Vagina (tissue), 2 donors: ENCODE results near the gene BEAN1. TPM values are rescaled to one million over a fixed set of nuclear protein-coding genes. Genes with fewer than 3 reads are reported as not detected.
"Not testable (repeated sequence)": the region's sequence is repeated elsewhere in the genome, so short reads cannot be mapped to it uniquely, and the experiment has no call there.

Experiments
- DNase-seq, 2 donors: peaks; one replicate each; pipeline ENCODE4 v3.0.0-alpha.2; 2017; ENCODE audit errors: extremely low spot score in 2 of 2
- H3K27ac ChIP-seq: fragments of 200-600 bp; sonication (generic); one replicate; pipeline ENCODE4 v1.5.1; 2019
- H3K27me3 ChIP-seq: fragments of 200-600 bp; sonication (generic); one replicate; pipeline ENCODE4 v1.5.1; 2019
- H3K36me3 ChIP-seq, 2 donors: fragments of 200-600 bp; sonication (generic); one replicate each; pipeline ENCODE4 v1.5.1; 2017 to 2019
- H3K4me1 ChIP-seq: fragments of 200-600 bp; sonication (generic); one replicate; pipeline ENCODE4 v1.5.1; 2019
- H3K4me3 ChIP-seq, 2 donors: fragments of 200-600 bp; sonication (generic); 1 replicate in 1 of 2; 2 replicates in 1 of 2; pipeline ENCODE4 v1.5.1; 2016 to 2019
- H3K9me3 ChIP-seq: fragments of 200-600 bp; sonication (generic); one replicate; pipeline ENCODE4 v1.5.1; 2019
- CTCF ChIP-seq, 3 experiments: fragments of 450-650 bp in 2 of 3; fragments of 200-600 bp in 1 of 3; sonication (generic) in 1 of 3; IDR thresholded peaks; one replicate each; pipeline ENCODE4 v1.5.1; 2017 to 2019; ENCODE audit warnings: antibody characterized with exemption in 3 of 3, mild to moderate bottlenecking in 2 of 3, moderate library complexity in 2 of 3
- POLR2A ChIP-seq, 2 donors: fragments of 450-650 bp; IDR thresholded peaks; one replicate each; pipeline ENCODE4 v1.6.1; 2017; ENCODE audit warnings: antibody characterized with exemption in 2 of 2, mild to moderate bottlenecking in 2 of 2, moderate library complexity in 2 of 2
- POLR2AphosphoS5 ChIP-seq, 2 donors: sonication (generic); formaldehyde crosslinking; IDR thresholded peaks; one replicate each; pipeline ENCODE4 v1.9.0; 2017; ENCODE audit warnings: antibody characterized with exemption in 2 of 2, mild to moderate bottlenecking in 2 of 2, low read depth in 1 of 2; ENCODE audit not compliant: insufficient read depth in 1 of 2
- intact Hi-C: fragments of 100-400 bp; cut with DNase I; formaldehyde crosslinking; loops from one replicate; pipeline ENCODE4 v1.15.1; 2023
- total RNA-seq: library from RNA; depleted of rRNA; stranded (reverse); fragments of >200 nt; gene quantifications from one replicate; pipeline ENCODE4 v1.2.3, GENCODE V29; 2016

Gene BEAN1
- total RNA-seq, 1 donor from 2014 or later, result not detected

- no peaks in the 10 kb centered on the region for H3K4me1 ChIP-seq
- intact Hi-C loops, result no loop called here
- H3K36me3 ChIP-seq, result no peaks in the 10 kb centered on the region
- TF ChIP-seq CTCF (IDR thresholded peaks at IDR 0.05) (no peak), POLR2AphosphoS5 (IDR thresholded peaks at IDR 0.05; ENCODE audit: insufficient read depth in 1 of 2, low read depth in 1 of 2) (no peak), POLR2A (IDR thresholded peaks at IDR 0.05) (no peak)
- no peak for DNase-seq
- no peaks in the 10 kb centered on the region for H3K9me3 ChIP-seq
- no peak overlapping the region for H3K4me3 ChIP-seq
- no peaks in the 10 kb centered on the region for H3K27me3 ChIP-seq
- no peak overlapping the region for H3K27ac ChIP-seq
Measured at GRCh38 chr16:66494916-66495315, 67.8 kb downstream of the BEAN1 start.

GRCh38 chr16:66495440-66495839, 68.3 kb downstream of the BEAN1 start:
- Histone ChIP-seq H3K4me1 (no peaks in the 10 kb centered on the region), H3K27me3 (no peaks in the 10 kb centered on the region), H3K36me3 (no peaks in the 10 kb centered on the region), H3K4me3 (no peak overlapping the region), H3K9me3 (no peaks in the 10 kb centered on the region), H3K27ac (no peak overlapping the region)
- intact Hi-C loops, result no loop called here
- no peak for DNase-seq
- TF ChIP-seq POLR2A (IDR thresholded peaks at IDR 0.05) (no peak), CTCF (IDR thresholded peaks at IDR 0.05) (no peak), POLR2AphosphoS5 (IDR thresholded peaks at IDR 0.05; ENCODE audit: insufficient read depth in 1 of 2, low read depth in 1 of 2) (no peak)

GRCh38 chr16:66496226-66496625, 69.1 kb downstream of the BEAN1 start:
- H3K4me3 ChIP-seq, H3K9me3 ChIP-seq, intact Hi-C loops, H3K27ac ChIP-seq, H3K27me3 ChIP-seq, H3K4me1 ChIP-seq, DNase-seq, H3K36me3 ChIP-seq: not testable (repeated sequence)

- DNase-seq, H3K36me3 ChIP-seq, intact Hi-C loops, H3K4me1 ChIP-seq, H3K27me3 ChIP-seq, H3K9me3 ChIP-seq, H3K27ac ChIP-seq, H3K4me3 ChIP-seq: not testable (repeated sequence)
Measured at GRCh38 chr16:66497921-66498320, 70.8 kb downstream of the BEAN1 start.

- intact Hi-C loops, result loop anchor here (10.0 kb wide), 1 partner anchor 53 kb away; the partner anchor contains the start of genes CKLF and TK2
- H3K36me3 ChIP-seq, DNase-seq, H3K4me3 ChIP-seq, H3K27me3 ChIP-seq, H3K9me3 ChIP-seq: not testable (repeated sequence)
- H3K4me1 ChIP-seq, result peaks cover 22% of the 10 kb centered on the region
- H3K27ac ChIP-seq, result peak overlapping the region; percentile 69
Measured at GRCh38 chr16:66501563-66501962, 74.5 kb downstream of the BEAN1 start.

- DNase-seq, result no peak
- Histone ChIP-seq H3K4me3 (no peak overlapping the region), H3K4me1 (peaks cover 22% of the 10 kb centered on the region), H3K9me3 (no peaks in the 10 kb centered on the region), H3K27ac (peak overlapping the region; percentile 69), H3K36me3 (no peaks in the 10 kb centered on the region), H3K27me3 (no peaks in the 10 kb centered on the region)
- intact Hi-C loops, result loop anchor here (10.0 kb wide), 1 partner anchor 53 kb away; the partner anchor contains the start of genes CKLF and TK2
- no peak for TF ChIP-seq POLR2A (IDR thresholded peaks at IDR 0.05)
- TF ChIP-seq POLR2AphosphoS5 (IDR thresholded peaks at IDR 0.05; ENCODE audit: insufficient read depth in 1 of 2, low read depth in 1 of 2), result peak; percentile 16 to 26
Measured at GRCh38 chr16:66502020-66502913, 75.2 kb downstream of the BEAN1 start.

- H3K4me1 ChIP-seq, result peaks cover 25% of the 10 kb centered on the region
- H3K36me3 ChIP-seq, result no peaks in the 10 kb centered on the region
- no peak overlapping the region for H3K4me3 ChIP-seq
- no peaks in the 10 kb centered on the region for H3K27me3 ChIP-seq
- intact Hi-C loops, result loop anchor here (10.0 kb wide), 1 partner anchor 52 kb away; the partner anchor contains the start of genes CKLF and TK2
- TF ChIP-seq POLR2A (IDR thresholded peaks at IDR 0.05), result no peak
- TF ChIP-seq POLR2AphosphoS5 (IDR thresholded peaks at IDR 0.05; ENCODE audit: insufficient read depth in 1 of 2, low read depth in 1 of 2), result no peak
- TF ChIP-seq CTCF (IDR thresholded peaks at IDR 0.05), result no peak
- DNase-seq, result no peak
- no peaks in the 10 kb centered on the region for H3K9me3 ChIP-seq
- H3K27ac ChIP-seq, result peak overlapping the region; percentile 69
Measured at GRCh38 chr16:66503030-66503429, 75.9 kb downstream of the BEAN1 start.
